GM21381 (cell line): ENCODE results near the gene HRH2.
"Not testable (repeated sequence)": the region's sequence is repeated elsewhere in the genome, so short reads cannot be mapped to it uniquely, and the experiment has no call there.

ENCODE experiments used
- ATAC-seq: cut with Tn5 transposase; IDR thresholded peaks from one replicate; pipeline ENCODE4 v1.9.1; 2021; ENCODE audit warnings: mild to moderate bottlenecking, moderate library complexity; ENCODE audit not compliant: unreplicated experiment

Gene HRH2

DNA sequence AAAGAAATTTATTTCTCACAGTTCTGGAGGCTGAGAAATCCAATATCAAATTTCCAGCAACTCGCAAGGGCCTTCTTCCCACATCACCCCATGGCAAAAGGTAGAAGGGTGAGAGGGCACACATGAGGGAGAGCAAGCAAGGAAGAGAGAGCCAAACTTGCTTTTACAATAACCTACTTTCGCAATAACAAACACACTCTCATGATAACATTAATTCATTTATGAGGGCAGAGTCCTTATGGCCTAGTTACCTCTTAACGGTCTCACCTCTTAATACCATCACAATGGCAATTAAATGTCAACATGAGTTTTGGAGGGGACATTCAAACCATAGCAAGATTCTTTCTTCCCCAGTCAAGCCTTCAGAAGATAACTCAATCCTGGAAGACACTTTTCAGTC lies 11.6 kb upstream of the HRH2 start:
- ATAC-seq, result no peak

DNA sequence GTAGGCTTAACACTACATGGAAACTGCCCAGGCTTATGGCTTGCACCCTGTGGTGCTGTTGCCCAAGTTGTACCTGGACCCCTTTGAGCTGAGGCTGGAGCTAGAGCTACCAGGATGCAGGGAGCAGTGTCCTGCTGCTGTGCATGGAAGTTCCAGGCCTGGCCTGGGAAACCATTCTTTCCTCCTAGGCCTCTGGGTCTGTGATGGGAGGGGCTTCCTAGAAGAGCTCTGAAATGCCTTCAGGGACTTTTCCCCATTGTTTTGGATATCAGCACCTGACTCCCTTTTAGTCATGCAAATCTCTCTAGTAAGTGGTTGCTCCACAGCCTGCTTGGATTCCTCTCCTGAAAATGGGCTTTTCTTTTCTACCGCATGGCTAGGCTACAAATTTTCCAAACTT lies 7.9 kb upstream of the HRH2 start:
- no peak for ATAC-seq

DNA sequence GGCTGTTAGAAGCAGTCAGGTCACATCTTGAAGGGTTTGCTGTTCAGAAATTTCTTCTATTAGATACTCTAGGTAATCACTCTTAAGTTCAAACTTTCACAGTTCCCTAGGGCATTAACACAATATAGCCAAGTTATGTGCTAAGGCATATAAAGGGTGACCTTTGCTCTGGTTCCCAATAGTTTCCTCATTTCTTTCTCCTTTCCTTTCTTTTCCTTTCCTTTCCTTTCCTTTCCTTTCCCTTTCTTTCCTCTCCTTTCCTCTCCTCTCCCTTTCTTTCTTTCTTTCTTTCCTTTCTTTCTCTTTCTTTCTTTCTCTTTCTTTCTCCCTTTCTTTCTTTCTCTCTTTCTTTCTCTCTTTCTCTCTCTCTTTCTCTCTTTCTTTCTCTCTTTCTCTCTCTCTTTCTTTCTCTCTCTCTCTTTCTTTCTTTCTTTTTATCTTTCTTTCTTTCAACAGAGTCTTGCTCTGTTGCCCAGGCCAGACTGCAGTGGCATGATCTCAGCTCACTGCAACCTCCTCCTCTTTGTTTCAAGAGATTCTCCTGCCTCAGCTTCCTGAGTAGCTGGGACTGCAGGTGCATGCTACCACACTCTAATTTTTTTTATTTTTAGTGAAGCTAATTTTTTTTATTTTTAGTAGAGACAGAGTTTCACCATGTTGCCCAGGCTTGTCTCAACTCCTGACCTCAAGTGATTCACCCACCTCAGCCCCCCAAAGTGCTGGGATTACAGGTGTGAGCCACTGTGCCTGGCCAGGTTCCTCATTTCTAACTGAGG lies 7.3 kb upstream of the HRH2 start:
- not testable (repeated sequence) for ATAC-seq

- ATAC-seq, result peak; percentile 75
These were observed 4.9 kb upstream of the HRH2 start for GRCh38 chr5:175652741-175653663.

- no peak for ATAC-seq
These were observed 4.1 kb upstream of the HRH2 start for GRCh38 chr5:175653763-175654162.

- no peak for ATAC-seq
These were observed 3.5 kb upstream of the HRH2 start for GRCh38 chr5:175654339-175654738.

DNA sequence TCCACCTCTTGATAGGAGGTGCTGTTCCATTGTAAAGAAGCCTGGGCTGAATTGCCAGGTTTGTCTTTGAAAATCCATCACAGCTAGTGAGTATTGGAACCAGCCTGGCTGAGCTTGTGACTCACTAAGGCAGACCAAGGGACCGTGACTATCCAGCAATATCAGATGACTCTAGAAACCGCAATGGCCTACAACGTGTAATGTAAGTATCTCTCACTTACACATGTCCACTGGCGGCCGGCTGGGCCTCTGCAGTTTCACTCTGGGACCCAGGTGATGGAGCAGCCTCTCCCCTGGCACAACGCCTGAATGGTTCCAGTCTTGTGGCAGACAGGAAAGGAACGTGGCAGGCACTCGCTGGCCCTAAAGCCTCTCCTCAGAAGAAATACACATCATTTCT lies 3.1 kb upstream of the HRH2 start:
- ATAC-seq, result no peak

- no peak for ATAC-seq
These were observed 2.5 kb upstream of the HRH2 start for GRCh38 chr5:175655411-175655810.

GRCh38 chr5:175656966-175657365 lies 905 bp upstream of the HRH2 start:
- ATAC-seq, result no peak

- no peak for ATAC-seq
These were observed 651 bp downstream of the HRH2 start for GRCh38 chr5:175658299-175659145.

- ATAC-seq, result no peak
These were observed 1.8 kb downstream of the HRH2 start for GRCh38 chr5:175659546-175660253.

- ATAC-seq, result no peak
These were observed 5.6 kb downstream of the HRH2 start for GRCh38 chr5:175663186-175664184.

- no peak for ATAC-seq
These were observed 6.9 kb downstream of the HRH2 start for GRCh38 chr5:175664723-175665122.

- no peak for ATAC-seq
These were observed 8.3 kb downstream of the HRH2 start for GRCh38 chr5:175666216-175666615.

DNA sequence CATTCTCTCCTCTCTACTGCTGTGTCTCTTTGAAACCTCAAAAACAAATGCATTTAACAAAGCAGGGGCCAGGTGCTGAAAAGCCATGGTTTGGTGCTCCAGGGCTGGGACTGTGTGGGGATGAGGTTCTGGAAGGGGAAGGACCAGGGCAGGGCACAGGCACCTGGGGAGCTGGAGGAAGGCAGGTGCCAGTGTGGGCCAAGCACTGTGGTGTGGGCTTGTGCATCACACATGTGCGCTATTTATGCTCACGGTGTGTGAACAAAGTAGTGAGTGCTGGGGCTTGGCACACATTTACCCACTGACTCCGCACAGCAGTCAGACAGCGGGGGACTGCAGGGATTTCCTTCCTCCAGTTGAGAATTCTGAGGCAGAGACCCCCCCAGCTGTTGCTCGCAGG lies 10.1 kb downstream of the HRH2 start:
- no peak for ATAC-seq

DNA sequence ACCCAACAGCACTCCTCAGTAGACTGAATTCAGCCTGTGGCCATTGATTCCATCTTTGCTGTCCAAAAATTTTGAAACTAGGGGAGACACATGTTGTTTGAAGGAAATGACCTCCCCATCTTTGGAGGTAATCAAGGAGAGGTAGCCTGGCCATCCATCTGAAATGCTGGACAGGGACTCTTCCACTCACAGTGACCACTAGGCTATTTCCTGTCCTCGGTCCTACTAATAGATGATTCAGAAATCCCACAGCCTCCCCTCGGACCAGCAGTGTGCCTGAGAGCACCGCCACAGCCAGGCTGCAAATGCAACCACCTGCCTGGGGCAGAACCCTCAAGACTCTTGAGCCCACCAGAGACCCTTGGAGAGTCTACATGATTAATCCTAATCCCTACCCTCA lies 12.5 kb downstream of the HRH2 start:
- ATAC-seq, result no peak

- ATAC-seq, result no peak
These were observed 13.1 kb downstream of the HRH2 start for GRCh38 chr5:175671013-175671412.

DNA sequence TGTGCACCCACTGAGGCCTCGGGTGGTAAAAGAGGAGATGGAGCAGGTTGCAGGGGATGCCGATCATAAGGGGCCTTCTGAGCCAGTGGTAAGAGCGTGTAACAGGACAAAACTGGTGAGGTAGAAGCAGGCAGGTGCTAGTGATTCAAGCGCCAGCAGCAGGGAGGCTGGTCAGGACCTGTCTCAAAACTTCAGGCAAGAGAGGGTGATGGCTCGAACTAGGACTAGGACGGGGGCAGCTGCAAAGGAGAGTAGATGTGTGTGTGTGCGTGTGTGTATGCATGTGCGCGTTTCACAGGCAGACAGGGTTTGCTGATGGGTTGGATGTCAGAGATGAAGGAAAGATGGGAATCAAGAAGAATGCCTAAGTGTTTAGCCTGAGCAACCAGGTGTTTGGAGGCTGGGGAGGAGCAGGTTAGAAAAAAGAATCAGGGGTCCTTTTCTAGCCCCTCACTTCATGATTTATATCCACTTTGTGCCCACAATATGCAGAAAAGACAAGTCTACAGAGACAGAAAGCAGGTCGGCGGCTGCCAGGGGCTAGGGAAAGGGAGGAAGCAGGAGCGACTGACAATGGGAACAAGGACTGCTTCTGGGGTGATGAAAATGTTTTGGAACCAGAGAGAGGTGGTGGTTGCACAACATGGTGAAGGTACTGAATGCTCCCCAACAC lies 15.2 kb downstream of the HRH2 start:
- no peak for ATAC-seq
